ENCODE measurements around the gene CMTM4. TPM values are rescaled to one million over a fixed set of nuclear protein-coding genes. Genes with fewer than 3 reads are reported as not detected.

CMTM4 gene
- total RNA-seq, 4 donors from 2014 or later: 12.1 to 16.0 (median 13.0) TPM

- TF ChIP-seq, protein P1, sequence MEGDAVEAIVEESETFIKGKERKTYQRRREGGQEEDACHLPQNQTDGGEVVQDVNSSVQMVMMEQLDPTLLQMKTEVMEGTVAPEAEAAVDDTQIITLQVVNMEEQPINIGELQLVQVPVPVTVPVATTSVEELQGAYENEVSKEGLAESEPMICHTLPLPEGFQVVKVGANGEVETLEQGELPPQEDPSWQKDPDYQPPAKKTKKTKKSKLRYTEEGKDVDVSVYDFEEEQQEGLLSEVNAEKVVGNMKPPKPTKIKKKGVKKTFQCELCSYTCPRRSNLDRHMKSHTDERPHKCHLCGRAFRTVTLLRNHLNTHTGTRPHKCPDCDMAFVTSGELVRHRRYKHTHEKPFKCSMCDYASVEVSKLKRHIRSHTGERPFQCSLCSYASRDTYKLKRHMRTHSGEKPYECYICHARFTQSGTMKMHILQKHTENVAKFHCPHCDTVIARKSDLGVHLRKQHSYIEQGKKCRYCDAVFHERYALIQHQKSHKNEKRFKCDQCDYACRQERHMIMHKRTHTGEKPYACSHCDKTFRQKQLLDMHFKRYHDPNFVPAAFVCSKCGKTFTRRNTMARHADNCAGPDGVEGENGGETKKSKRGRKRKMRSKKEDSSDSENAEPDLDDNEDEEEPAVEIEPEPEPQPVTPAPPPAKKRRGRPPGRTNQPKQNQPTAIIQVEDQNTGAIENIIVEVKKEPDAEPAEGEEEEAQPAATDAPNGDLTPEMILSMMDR (IDR thresholded peaks at IDR 0.05; ENCODE audit: low read depth): no peak
Measured at GRCh38 chr16:66616169-66616568, 80.4 kb downstream of the CMTM4 start.

DNA sequence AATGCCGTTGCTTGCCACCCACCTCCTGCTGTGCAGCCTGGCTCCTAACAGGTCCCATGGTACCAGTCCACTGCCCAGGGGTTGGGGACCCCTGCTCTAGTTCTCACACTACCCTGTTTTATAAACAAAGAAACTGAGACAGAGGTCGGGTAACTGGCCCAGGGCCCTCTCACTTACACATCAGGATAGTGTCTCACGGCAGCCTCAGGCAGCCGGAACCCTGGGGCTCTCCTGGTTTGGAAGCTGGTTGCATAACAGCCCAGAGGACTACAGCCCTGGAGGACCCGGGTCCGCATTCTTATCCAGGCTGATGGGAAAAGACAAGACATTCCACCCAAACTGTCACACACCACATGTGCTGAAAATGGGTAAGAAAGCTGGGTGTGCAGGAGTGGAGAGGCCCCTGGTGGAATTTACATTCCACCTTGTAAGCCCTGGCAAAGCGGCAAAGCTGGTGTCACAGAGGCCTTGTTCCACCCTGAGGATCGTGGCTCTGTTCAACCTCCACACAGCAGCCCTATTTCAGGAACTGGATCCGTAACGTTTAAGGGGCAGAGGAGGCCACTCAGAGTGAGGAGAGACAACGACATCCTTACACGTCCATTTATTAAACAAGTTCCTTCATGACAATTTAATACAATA lies 82.3 kb downstream of the CMTM4 start:
- TF ChIP-seq, protein P1 (IDR thresholded peaks at IDR 0.05; ENCODE audit: low read depth): no peak

DNA sequence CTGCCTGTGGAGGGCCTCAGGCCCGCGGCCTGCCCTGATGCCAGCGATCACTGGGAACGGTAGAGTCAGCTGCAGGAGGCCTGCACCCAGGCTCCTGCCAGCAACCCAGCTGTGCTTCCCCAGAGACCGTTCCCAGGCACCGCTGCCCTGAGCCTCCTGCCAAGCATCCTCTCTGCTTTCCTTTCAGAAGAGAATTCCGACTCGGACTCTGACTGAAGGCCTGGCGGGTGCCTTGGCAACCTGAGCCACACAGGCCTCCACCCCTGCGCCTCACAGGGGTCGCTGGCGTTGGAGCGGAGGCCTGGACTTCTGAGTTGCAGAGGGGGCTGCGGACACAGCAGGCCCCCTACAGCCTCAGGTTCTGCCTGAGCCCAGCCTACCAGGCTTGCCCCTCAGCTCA lies 84.1 kb downstream of the CMTM4 start:
- TF ChIP-seq, protein P1 (IDR thresholded peaks at IDR 0.05; ENCODE audit: low read depth): no peak

DNA sequence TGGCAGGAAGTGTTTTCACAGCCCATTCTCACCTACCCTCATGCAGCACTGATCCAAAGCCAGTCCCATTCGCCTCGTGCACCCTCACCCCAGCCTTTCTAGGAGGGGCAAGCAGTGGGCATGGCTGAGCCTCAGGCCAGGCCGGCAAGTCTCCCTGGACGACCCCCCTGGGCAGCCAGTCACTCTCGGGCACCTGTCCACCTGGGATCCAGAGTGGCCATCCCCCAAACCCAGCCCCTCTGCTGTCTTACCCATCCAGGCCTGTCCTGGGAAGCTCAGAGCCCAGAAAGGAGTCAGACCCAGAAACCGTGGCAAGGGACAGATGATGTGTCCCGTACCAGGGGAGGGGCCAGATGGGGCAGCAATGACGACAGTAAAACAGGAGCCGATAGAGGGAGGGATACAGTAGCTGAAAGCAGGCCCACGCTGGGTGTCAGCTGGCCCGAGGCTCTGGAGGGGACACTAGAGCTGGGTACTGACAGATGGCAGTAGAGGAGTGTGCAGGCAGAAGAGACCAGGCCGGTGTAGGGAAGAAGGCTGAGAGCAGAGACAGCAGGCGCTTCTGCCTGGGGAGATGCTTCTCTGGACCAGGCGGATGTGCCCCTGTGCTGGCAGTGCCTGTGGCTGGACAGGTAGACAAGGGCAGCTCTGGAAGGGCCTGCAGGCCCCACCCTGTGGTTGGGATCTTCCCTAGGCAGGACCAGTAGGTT lies 86.3 kb downstream of the CMTM4 start:
- TF ChIP-seq, protein P1 (IDR thresholded peaks at IDR 0.05; ENCODE audit: low read depth): no peak

DNA sequence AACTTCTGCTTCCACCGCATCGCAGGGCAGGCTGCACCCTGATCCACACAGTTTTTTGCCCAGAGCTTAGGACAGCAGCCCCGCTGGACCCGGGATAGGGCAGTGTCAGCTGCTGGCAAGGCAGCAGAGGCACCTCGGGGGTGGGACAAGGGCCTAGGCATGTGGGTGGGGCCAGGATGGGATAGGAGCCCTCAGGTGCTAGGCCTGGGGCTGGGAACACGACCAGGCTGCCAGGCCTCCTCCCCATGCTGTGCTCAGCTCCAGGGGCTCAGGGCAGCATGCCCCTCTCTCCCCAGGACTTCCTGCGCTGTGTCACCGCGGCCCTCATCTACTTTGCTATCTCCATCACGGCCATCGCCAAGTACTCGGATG lies 87.4 kb downstream of the CMTM4 start:
- TF ChIP-seq, protein P1 (IDR thresholded peaks at IDR 0.05; ENCODE audit: low read depth): no peak

DNA sequence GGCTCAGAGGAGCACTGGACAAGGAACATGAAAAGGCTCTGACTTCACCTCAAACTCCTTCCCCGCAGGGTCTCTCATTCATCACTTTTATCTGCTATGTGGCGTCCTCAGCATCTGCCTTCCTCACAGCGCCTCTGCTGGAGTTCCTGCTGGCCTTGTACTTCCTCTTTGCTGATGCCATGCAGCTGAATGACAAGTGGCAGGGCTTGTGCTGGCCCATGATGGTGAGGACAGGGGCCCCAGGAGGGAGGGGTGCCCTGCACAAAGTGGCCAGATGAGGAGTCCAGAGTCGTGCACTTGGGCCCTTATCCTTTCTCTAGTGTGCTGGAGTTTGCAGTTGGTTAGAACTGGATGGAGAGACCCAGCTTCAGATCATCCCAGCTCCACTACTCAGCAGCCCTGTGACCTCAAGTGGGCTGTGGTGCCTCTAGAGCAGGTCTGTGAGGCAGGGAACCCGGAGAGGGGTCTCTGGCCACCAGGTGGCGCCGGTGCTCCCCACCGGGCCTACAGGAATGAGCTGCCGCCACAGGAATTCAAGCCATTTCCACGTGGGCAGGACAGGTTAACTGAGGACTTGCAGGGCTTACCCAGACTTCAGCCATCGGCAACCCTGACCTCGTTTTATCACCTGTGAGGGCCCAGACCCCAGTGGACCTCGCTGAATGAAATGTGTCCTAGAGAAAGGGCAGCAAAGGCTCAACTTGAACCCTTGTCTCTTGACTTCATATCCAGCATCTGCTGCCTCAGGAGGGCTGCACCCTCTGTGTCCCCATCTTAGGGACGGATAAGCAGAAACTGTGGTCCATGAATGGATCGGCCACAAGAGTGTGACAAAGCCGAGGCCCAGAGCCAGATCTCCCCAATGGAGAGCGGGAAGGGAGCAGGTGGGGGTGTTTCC lies 88.1 kb downstream of the CMTM4 start:
- TF ChIP-seq, protein P1 (IDR thresholded peaks at IDR 0.05; ENCODE audit: low read depth): no peak

Measured in subcutaneous adipose tissue (tissue), 4 donors.